Measurements from ENCODE around the gene PAX3. TPM values are rescaled to one million over a fixed set of nuclear protein-coding genes. Genes with fewer than 3 reads are reported as not detected.

The PAX3 gene
- total RNA-seq, 1 experiment from 2014 or later = not detected

- POLR2A ChIA-PET = no interaction called here
- peaks cover 2% of the 10 kb centered on the region for H3K27me3 ChIP-seq (replicated peaks; ENCODE audit: control insufficient read depth, insufficient read depth, low read length)
- Mint-ChIP-seq H3K27me3 (ENCODE audit: insufficient read depth, unreplicated experiment) (peaks cover 39% of the 10 kb centered on the region), H3K9me3 (ENCODE audit: unreplicated experiment) (no peaks in the 10 kb centered on the region), H3K4me1 (ENCODE audit: low read depth, unreplicated experiment) (no peaks in the 10 kb centered on the region), H3K4me3 (ENCODE audit: unreplicated experiment) (no peak overlapping the region), H3K36me3 (ENCODE audit: insufficient read depth, unreplicated experiment) (no peaks in the 10 kb centered on the region), H3K27ac (ENCODE audit: unreplicated experiment) (no peak overlapping the region)
- no peak overlapping the region for H3K4me3 ChIP-seq (ENCODE audit: low read depth, low read length)
- H3K36me3 ChIP-seq (ENCODE audit: control insufficient read depth, insufficient read depth, low read length) = no peaks in the 10 kb centered on the region
- no peak for TF ChIP-seq CTCF (IDR thresholded peaks at IDR 0.05; ENCODE audit: insufficient read depth in 1 of 2, low read depth in 1 of 2, low read length in 1 of 2, severe bottlenecking in 1 of 2, unreplicated experiment in 1 of 2)
- intact Hi-C loops (cut with micrococcal nuclease; ENCODE audit: unreplicated experiment) = no loop called here
- DNase-seq = no peak
- H3K4me1 ChIP-seq = no peaks in the 10 kb centered on the region
- BruUV-seq (replicated peaks) = no TSS peak
- no peaks in the 10 kb centered on the region for H3K9me3 ChIP-seq
- CTCF ChIA-PET = no interaction called here
Measured at GRCh38 chr2:222239091-222239490, 59.7 kb downstream of the PAX3 start.

GRCh38 chr2:222238072-222238471 lies 60.7 kb downstream of the PAX3 start:
- H3K4me3 ChIP-seq (ENCODE audit: low read depth, low read length) = no peak overlapping the region
- H3K27me3 ChIP-seq (replicated peaks; ENCODE audit: control insufficient read depth, insufficient read depth, low read length) = peaks cover 2% of the 10 kb centered on the region; the same call in 1 of the 2 replicates
- BruUV-seq (replicated peaks) = no TSS peak
- no peak for DNase-seq
- no peak overlapping the region for H3K27ac Mint-ChIP-seq (ENCODE audit: unreplicated experiment)
- H3K36me3 ChIP-seq (ENCODE audit: control insufficient read depth, insufficient read depth, low read length) = no peaks in the 10 kb centered on the region
- no peak overlapping the region for H3K4me3 Mint-ChIP-seq (ENCODE audit: unreplicated experiment)
- no peaks in the 10 kb centered on the region for H3K9me3 ChIP-seq
- H3K36me3 Mint-ChIP-seq (ENCODE audit: insufficient read depth, unreplicated experiment) = no peaks in the 10 kb centered on the region
- no peaks in the 10 kb centered on the region for H3K4me1 ChIP-seq
- intact Hi-C loops (cut with micrococcal nuclease; ENCODE audit: unreplicated experiment) = no loop called here
- H3K4me1 Mint-ChIP-seq (ENCODE audit: low read depth, unreplicated experiment) = no peaks in the 10 kb centered on the region
- H3K9me3 Mint-ChIP-seq (ENCODE audit: unreplicated experiment) = no peaks in the 10 kb centered on the region
- TF ChIP-seq CTCF (IDR thresholded peaks at IDR 0.05; ENCODE audit: insufficient read depth in 1 of 2, low read depth in 1 of 2, low read length in 1 of 2, severe bottlenecking in 1 of 2, unreplicated experiment in 1 of 2) = no peak
- H3K27me3 Mint-ChIP-seq (ENCODE audit: insufficient read depth, unreplicated experiment) = peaks cover 33% of the 10 kb centered on the region
- ChIA-PET POLR2A (no interaction called here), CTCF (no interaction called here)

- intact Hi-C loops (cut with micrococcal nuclease; ENCODE audit: unreplicated experiment) = no loop called here
- Mint-ChIP-seq H3K36me3 (ENCODE audit: insufficient read depth, unreplicated experiment) (no peaks in the 10 kb centered on the region), H3K27me3 (ENCODE audit: insufficient read depth, unreplicated experiment) (peaks cover 25% of the 10 kb centered on the region), H3K4me1 (ENCODE audit: low read depth, unreplicated experiment) (no peaks in the 10 kb centered on the region), H3K27ac (ENCODE audit: unreplicated experiment) (no peak overlapping the region), H3K9me3 (ENCODE audit: unreplicated experiment) (no peaks in the 10 kb centered on the region), H3K4me3 (ENCODE audit: unreplicated experiment) (no peak overlapping the region)
- no peak for DNase-seq
- no TSS peak for BruUV-seq (replicated peaks)
- ChIA-PET CTCF (no interaction called here), POLR2A (no interaction called here)
- Histone ChIP-seq H3K4me1 (no peaks in the 10 kb centered on the region), H3K36me3 (ENCODE audit: control insufficient read depth, insufficient read depth, low read length) (no peaks in the 10 kb centered on the region), H3K9me3 (no peaks in the 10 kb centered on the region), H3K27me3 (replicated peaks; ENCODE audit: control insufficient read depth, insufficient read depth, low read length) (no peaks in the 10 kb centered on the region; the same call in 1 of the 2 replicates), H3K4me3 (ENCODE audit: low read depth, low read length) (no peak overlapping the region)
- no peak for TF ChIP-seq CTCF (IDR thresholded peaks at IDR 0.05; ENCODE audit: insufficient read depth in 1 of 2, low read depth in 1 of 2, low read length in 1 of 2, severe bottlenecking in 1 of 2, unreplicated experiment in 1 of 2)
Measured at GRCh38 chr2:222232839-222233238, 66.0 kb downstream of the PAX3 start.
